ENCODE measurements around the gene PSG3.
"Not testable (repeated sequence)": the region's sequence is repeated elsewhere in the genome, so short reads cannot be mapped to it uniquely, and the experiment has no call there.

Gene PSG3

DNA sequence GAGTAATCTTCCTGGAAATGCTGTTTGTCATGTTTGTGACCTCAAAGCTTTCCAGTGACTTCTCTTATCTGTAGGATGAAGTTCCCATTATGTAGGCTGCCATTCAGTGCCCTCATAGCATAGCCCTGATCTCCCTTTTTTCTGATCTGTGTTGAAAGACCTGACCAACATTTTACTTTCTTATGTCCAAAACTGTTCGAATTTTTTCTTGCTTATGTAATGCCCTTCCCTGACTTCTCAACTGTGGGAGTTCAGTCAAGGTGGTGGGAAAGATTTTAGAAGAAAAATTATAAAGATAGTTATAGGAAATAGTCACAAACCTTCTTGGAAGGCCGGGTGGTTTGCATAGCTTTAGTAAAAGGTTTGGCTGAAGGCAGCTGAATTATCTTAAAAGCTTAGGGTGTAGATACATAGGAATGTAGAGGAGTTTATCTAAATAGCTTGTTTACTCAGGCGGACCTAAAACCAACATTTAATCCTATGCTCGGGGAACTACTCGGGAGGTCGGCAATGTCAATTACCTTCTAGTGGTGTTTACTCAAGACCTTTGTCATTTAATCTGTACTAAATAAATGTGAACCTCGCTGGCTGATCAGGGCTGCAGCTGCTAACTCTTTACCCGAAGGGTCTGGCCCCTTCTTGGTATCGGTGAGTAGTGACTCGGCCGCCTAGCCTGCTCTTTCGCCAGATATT lies 44.3 kb downstream of the PSG3 start:
- DNase-seq (ENCODE audit: low read depth) = no peak

GRCh38 chr19:42693760-42694350 lies 46.4 kb downstream of the PSG3 start:
- no peak for DNase-seq (ENCODE audit: low read depth)

DNA sequence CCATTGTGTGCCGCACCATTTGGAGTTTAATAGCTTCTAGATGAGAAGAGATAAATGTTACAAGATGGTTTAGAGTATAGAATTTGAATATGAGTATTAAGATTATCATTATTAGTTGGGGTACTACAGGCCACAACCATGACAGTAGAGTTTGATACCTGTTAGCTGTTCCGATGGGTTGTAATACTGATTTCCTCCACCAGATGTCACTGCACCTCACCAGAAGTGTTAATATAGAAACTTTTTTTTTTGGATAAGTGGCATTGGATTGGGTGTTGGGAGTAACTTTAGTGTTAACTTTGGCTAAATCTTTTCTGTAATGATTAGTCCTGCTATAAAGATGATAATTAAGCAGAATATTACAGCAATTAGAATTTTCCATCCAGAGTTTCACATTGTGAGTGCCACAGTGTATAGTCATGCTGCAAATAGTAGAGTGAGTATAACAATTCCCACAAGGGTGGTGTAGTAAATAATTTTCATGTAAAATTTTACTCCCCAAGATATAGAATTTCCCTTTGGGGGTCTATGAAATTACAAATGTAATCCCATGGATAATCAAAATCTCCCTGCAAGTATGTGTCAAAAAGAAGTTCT lies 56.3 kb downstream of the PSG3 start:
- DNase-seq (ENCODE audit: low read depth) = peak; percentile 26

GRCh38 chr19:42676326-42676725 lies 64.0 kb downstream of the PSG3 start:
- not testable (repeated sequence) for DNase-seq (ENCODE audit: low read depth)

DNA sequence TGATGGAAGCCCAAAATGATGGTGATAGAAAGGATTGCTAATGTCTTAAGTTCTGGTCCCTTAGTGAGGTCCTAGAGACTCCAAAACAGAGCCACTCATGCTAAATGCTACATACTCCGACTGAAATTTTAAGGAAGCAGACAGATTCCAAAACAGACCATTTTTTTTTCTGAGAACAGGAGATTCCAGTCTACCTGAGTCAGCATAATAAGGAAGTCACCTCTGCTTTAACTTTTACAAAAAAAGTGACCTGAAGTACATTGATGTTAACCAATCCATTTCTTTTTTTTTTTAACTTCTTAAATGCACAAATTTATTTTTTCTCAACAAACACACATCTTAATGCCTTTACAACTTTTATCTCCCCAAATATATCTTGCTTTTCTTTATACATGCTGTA lies 65.7 kb downstream of the PSG3 start:
- not testable (repeated sequence) for DNase-seq (ENCODE audit: low read depth)
